ENCODE measurements around the gene SLC1A5.
"Not testable (repeated sequence)": the region's sequence is repeated elsewhere in the genome, so short reads cannot be mapped to it uniquely, and the experiment has no call there.

The SLC1A5 gene

DNA sequence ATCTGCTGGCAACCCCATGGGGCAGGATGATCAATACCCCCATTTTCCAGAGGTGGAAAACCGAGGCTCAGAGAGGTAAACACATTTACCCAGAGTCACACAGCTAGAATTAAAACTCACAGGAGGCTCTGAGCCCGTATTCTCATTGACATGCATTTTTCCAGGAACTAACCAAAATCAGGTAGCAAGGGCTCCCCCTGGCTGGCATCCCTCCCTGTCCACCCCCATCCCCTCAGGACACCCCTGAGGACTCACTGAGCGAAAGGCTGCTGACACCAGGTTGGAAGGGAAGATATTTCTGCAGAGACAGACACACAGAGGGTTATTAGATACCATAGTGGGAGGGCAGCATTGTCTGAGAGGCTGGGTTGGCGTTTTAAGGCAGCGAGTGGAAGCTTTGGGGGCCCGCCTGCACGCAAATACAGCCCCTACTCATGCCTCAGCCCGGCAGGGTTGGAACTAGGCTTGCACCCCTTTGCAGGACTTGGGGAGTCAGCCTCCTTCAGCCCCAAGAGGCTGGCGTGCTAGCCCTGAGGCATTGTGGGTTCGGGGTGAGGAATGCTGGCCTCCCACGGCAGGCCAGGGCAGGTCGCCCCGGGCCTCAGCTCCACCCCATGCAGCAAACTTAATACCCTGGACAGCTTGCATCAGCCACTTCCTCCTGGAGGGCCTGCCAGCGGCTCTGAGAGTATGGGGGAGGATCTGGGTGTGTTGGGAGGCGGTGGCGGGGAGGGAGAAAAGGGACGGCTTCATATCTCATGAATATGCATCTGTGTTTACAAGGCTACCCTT is 3.9 kb downstream of the SLC1A5 start:
- TF ChIP-seq, protein P1, sequence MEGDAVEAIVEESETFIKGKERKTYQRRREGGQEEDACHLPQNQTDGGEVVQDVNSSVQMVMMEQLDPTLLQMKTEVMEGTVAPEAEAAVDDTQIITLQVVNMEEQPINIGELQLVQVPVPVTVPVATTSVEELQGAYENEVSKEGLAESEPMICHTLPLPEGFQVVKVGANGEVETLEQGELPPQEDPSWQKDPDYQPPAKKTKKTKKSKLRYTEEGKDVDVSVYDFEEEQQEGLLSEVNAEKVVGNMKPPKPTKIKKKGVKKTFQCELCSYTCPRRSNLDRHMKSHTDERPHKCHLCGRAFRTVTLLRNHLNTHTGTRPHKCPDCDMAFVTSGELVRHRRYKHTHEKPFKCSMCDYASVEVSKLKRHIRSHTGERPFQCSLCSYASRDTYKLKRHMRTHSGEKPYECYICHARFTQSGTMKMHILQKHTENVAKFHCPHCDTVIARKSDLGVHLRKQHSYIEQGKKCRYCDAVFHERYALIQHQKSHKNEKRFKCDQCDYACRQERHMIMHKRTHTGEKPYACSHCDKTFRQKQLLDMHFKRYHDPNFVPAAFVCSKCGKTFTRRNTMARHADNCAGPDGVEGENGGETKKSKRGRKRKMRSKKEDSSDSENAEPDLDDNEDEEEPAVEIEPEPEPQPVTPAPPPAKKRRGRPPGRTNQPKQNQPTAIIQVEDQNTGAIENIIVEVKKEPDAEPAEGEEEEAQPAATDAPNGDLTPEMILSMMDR (IDR thresholded peaks at IDR 0.05; ENCODE audit: control insufficient read depth, insufficient read depth, low read depth, low read length, missing control alignments): peak; percentile 41
- H3K4me3 ChIP-seq (ENCODE audit: control insufficient read depth, low read depth, low read length): peak overlapping the region; percentile 96
- peak; percentile 89 for DNase-seq (ENCODE audit: low read depth)

DNA sequence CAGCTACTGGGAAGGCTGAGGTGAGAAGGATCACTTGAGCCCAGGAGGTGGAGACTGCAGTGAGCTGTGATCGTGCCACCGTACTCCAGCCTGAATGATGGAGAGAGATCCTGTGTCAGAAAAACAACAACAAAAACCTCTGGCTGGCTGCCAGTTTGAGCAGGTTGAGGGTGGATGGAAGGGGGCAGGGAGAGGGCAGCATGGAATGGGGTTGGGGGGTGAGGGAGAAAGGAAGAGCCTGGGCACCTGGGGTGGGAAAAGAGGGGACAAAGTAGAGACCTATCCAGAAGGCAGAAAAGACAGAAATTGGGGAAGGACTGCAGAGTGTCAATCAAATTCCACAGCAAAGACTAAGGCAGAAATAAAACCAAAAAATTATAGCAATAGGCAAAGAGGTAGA is 4.7 kb downstream of the SLC1A5 start:
- peak overlapping the region; percentile 96 for H3K4me3 ChIP-seq (ENCODE audit: control insufficient read depth, low read depth, low read length)
- DNase-seq (ENCODE audit: low read depth): no peak
- TF ChIP-seq, protein P1 (IDR thresholded peaks at IDR 0.05; ENCODE audit: control insufficient read depth, insufficient read depth, low read depth, low read length, missing control alignments): no peak

DNA sequence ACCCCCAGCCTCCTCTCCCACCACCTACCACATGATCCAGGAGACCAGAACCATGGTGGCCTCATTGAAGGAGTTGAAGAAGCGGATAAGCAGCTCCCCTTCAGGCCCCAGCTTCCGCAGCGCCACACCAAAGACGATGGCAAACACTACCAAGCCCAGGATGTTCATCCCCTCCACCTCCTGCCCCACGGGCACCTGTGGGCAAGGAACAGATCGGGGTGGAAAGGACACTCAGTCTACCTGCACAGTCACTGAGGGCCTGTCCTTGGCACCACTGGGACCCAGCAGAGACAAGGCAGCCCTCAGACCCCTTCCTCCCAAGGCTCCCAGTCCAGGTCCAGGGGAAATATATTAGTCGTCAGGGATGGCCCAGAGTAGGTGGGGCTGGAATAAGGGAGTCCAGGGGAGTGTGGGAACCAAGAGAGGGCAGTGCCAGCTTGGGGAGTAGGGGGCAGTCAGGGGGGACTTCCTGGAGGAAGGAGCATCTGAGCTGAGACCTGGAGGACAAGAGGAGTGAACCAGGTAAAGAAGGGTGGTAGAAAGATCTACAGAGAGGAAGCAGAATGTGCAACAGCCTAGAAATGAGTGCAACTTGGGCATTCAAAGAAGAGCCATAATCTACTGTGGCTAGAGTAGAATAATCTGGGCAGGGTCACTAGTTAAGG is 5.9 kb downstream of the SLC1A5 start:
- no peak overlapping the region for H3K4me3 ChIP-seq (ENCODE audit: control insufficient read depth, low read depth, low read length)
- TF ChIP-seq, protein P1 (IDR thresholded peaks at IDR 0.05; ENCODE audit: control insufficient read depth, insufficient read depth, low read depth, low read length, missing control alignments): no peak
- no peak for DNase-seq (ENCODE audit: low read depth)

DNA sequence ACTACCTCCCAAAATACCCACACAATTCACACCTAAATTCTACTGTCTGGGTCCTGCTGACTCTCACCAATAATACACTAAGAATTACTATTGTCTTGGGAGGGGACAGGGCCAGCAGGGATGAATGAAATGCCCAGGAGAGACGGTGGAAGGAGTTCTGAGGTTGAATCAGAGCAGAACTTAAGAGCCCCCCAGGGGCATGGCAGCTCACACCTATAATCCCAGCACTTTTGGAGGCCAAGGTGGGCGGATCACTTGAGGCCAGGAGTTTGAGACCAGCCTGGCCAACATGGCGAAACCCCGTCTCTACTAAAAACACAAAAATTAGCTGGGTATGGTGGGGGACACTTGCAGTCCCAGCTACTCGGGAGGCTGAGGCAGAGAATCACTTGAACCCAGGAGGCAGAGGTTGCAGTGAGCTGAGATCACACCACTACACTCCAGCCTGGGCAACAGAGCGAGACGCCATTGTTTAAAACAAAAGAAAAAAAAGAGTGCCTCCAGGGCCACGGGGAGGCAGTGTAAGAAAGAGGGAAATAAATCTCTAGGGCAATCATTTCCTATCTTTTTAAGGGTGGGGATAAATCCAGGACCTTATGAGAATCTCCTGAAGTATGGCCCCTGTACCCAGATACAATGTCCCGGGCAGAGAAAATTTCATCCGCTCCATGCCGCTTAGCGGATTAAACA is 10.3 kb downstream of the SLC1A5 start:
- not testable (repeated sequence) for H3K4me3 ChIP-seq (ENCODE audit: control insufficient read depth, low read depth, low read length); DNase-seq (ENCODE audit: low read depth)

DNA sequence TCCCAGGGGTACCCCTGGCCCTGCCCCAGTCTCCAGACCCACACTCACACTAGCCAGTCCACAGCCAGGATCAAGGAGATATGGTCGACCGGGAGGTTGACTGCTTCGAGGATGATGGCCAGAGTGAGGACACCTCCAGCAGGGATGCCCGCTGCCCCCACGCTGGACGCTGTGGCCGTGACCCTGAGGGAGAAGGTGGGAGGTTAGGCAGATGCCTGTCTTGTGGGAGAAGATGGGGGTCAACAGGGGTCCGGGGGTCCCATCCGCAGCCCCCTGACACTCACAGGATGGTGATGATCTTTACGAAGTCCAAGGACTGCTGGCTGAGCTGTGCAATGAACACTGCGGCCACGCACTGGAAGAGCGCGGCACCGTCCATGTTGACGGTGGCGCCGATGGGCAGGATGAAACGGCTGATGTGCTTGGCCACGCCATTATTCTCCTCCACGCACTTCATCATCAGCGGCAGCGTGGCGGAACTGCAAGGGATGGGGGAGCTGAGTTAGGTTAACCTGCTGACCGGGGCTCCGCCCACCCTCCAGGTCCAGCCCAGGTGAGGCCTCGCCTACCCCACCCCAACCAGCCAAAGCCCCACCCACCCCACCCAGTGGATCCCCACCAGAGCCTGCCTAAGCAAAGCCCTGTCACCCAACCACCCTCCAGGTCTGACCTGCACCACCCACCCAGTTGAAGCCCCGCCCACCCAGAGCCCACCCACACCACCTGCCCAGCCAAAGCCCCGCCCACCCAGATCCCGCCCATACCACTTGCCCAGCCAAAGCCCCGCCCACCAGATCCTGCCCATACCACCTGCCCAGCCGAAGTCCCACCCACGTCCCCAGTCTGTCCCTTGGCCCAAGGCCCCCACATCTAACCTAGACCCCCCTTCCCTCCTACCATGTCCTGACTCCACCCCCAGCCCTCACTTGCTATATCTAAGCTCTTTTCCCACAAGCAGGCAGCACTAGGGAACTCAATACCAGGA is 11.2 kb downstream of the SLC1A5 start:
- DNase-seq (ENCODE audit: low read depth): no peak
- TF ChIP-seq, protein P1 (IDR thresholded peaks at IDR 0.05; ENCODE audit: control insufficient read depth, insufficient read depth, low read depth, low read length, missing control alignments): no peak
- no peak overlapping the region for H3K4me3 ChIP-seq (ENCODE audit: control insufficient read depth, low read depth, low read length)

DNA sequence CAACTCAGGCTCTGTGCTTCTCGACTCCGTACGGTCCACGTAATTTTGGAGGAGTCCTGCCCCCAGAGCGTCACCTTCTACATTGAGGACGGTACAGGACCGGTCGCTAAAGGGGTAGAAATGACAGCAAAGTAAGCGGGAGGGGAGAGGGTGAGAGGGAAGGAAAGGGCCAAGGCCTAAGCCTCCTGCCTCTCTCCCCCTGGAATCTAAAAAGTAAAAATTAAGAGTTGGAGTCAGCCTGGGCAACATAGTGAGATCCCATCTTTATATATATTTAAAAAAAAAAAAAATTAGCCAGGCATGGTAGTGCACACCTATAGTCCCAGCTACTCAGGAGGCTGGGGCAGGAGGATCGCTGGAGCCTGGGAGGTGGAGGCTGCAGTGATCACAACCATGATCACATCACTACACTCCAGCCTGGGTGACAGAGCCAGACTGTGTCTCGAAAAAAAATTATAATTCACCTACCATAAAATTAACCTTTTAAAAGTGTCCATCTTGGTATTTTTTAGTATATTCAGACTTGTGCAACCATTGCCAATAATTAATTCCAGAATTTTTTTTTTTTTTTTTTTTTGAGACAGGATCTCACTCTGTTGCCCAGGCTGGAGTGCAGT is 12.6 kb downstream of the SLC1A5 start:
- no peak overlapping the region for H3K4me3 ChIP-seq (ENCODE audit: control insufficient read depth, low read depth, low read length)
- TF ChIP-seq, protein P1 (IDR thresholded peaks at IDR 0.05; ENCODE audit: control insufficient read depth, insufficient read depth, low read depth, low read length, missing control alignments): no peak
- DNase-seq (ENCODE audit: low read depth): no peak
